Heart left ventricle (tissue), 13 donors: ENCODE measurements around the gene RNF5.

Experiments
- POLR2A ChIP-seq, 2 donors: fragments of 450-650 bp; IDR thresholded peaks; one replicate each; pipeline ENCODE4 v1.6.1; 2017; ENCODE audit warnings: antibody characterized with exemption in 2 of 2, mild to moderate bottlenecking in 2 of 2, moderate library complexity in 2 of 2
- TF ChIP-seq, protein P1 (sequence below), 12 donors: fragments of 200-600 bp; sonication (generic) in 4 of 12; IDR thresholded peaks; one replicate each; pipeline versions ENCODE4 v1.5.0 to v1.8.0; 2018 to 2022; ENCODE audit warnings: antibody characterized with exemption in 12 of 12, mild to moderate bottlenecking in 5 of 12
- donor health status: ischemic (EF 13 %, LVEDD 7.1; RV severe dilation, severe dysfunction).
- donor health status: DM: no; HTN: yes; CAD: no.
- donor health status: DM: no; HTN: no; CAD: no.
- donor health status: ischemic (EF 25% LVEDD 6.9; RV normal size, moderate dysfunction).
- donor health status: ischemic (EF 25% LVEDD 5.7; RV mildly dilated, moderate dysfunction).
- donor health status: ischemic (EF 35%, LVEDD 5.7; RV mildly dilated, moderate dysfunction).
- donor health status: nonischemic (EF 11% LVEDD 7.7; RV severe dilation, severe dysfunction).
- donor health status: DM: yes; HTN: yes; CAD: no.
- donor health status: PGD.
- donor health status: ischemic (EF 29% LVEDD 5.4; RV normal size, mild dysfunction).
- donor health status: nonischemic (EF 23%, LVEDD 6.1; RV moderate dilation, normal function).

DNA sequence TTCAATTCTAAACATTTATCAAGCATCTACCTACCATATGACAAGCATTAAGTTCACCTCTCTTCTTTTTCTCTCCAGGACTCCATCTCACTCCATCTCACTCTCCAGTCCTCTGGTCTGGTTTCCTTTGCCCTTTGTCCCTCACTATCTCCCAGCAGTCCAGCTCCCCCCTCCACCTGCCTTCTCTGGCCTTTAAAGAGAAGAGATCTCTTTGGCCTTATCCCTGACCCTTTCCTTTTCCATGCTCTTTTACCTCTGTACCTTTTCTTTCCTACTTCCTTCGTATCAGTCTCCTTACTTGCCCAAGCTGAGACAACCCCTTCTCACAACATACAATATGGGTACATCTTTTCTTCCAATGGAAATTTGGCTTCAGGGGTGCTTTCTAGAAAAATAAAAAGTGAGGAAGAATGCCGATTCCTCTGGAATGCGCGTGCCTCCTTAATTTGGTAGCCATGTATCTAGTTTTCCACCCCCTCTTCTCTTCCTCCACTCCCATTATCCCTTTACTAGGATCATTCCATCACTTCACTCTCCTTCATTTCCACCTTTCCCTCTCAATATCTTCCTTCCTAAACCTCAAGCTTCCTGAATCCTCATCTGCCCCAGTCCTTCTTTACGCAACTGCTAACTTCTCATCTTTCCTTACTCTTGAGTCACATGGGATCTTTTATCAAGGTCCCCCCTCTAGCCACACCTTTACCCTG, 1.6 kb upstream of the RNF5 start:
- TF ChIP-seq, protein P1, sequence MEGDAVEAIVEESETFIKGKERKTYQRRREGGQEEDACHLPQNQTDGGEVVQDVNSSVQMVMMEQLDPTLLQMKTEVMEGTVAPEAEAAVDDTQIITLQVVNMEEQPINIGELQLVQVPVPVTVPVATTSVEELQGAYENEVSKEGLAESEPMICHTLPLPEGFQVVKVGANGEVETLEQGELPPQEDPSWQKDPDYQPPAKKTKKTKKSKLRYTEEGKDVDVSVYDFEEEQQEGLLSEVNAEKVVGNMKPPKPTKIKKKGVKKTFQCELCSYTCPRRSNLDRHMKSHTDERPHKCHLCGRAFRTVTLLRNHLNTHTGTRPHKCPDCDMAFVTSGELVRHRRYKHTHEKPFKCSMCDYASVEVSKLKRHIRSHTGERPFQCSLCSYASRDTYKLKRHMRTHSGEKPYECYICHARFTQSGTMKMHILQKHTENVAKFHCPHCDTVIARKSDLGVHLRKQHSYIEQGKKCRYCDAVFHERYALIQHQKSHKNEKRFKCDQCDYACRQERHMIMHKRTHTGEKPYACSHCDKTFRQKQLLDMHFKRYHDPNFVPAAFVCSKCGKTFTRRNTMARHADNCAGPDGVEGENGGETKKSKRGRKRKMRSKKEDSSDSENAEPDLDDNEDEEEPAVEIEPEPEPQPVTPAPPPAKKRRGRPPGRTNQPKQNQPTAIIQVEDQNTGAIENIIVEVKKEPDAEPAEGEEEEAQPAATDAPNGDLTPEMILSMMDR (IDR thresholded peaks at IDR 0.05), result no peak
- no peak for TF ChIP-seq POLR2A (IDR thresholded peaks at IDR 0.05)
